ACC112 (cell line): ENCODE results near the gene CDRT4.
"Not testable (repeated sequence)": the region's sequence is repeated elsewhere in the genome, so short reads cannot be mapped to it uniquely, and the experiment has no call there.

Source experiments
- H2AFZ ChIP-seq: fragments of 200-600 bp; sonication (generic); one replicate; pipeline ENCODE4 v1.6.0; 2017; ENCODE audit warnings: antibody characterized with exemption, low read length; ENCODE audit not compliant: unreplicated experiment
- H3K27ac ChIP-seq: fragments of 200-600 bp; sonication (generic); 2 replicates; pipeline ENCODE4 v1.5.1; 2014; ENCODE audit warnings: low read depth, mild to moderate bottlenecking, antibody characterized with exemption, low read length, moderate library complexity
- H3K27me3 ChIP-seq: fragments of 200-600 bp; sonication (generic); 2 replicates; pipeline ENCODE4 v1.6.1; 2014; ENCODE audit warnings: mild to moderate bottlenecking, antibody characterized with exemption, low read length, moderate library complexity, mixed read lengths; ENCODE audit not compliant: insufficient read depth
- H3K36me3 ChIP-seq: fragments of 200-600 bp; sonication (generic); 2 replicates; pipeline ENCODE4 v1.6.1; 2016; ENCODE audit warnings: mild to moderate bottlenecking, antibody characterized with exemption, low read length, moderate library complexity, mixed read lengths; ENCODE audit not compliant: insufficient read depth
- H3K4me1 ChIP-seq: fragments of 200-600 bp; sonication (generic); one replicate; pipeline ENCODE4 v1.6.1; 2016; ENCODE audit warnings: low read length, mixed read lengths; ENCODE audit not compliant: insufficient read depth, unreplicated experiment, control insufficient read depth
- H3K4me3 ChIP-seq: fragments of 200-600 bp; sonication (generic); 2 replicates; pipeline ENCODE4 v1.5.1; 2014; ENCODE audit warnings: mild to moderate bottlenecking, low read depth, low read length
- H3K79me2 ChIP-seq: fragments of 200-600 bp; sonication (generic); one replicate; pipeline ENCODE4 v1.6.0; 2016; ENCODE audit warnings: low read length; ENCODE audit not compliant: control insufficient read depth, unreplicated experiment, insufficient read depth

The CDRT4 gene

GRCh38 chr17:15507896-15508295 is 40.5 kb upstream of the CDRT4 start:
- H3K27ac ChIP-seq, result no peak overlapping the region
- H3K27me3 ChIP-seq, result no peaks in the 10 kb centered on the region
- H3K36me3 ChIP-seq, result peaks cover 14% of the 10 kb centered on the region
- no peaks in the 10 kb centered on the region for H3K79me2 ChIP-seq
- H3K4me1 ChIP-seq, result peaks cover 19% of the 10 kb centered on the region
- no peak overlapping the region for H3K4me3 ChIP-seq
- H2AFZ ChIP-seq, result no peak overlapping the region

GRCh38 chr17:15507001-15507400 is 39.6 kb upstream of the CDRT4 start:
- no peak overlapping the region for H2AFZ ChIP-seq
- peaks cover 10% of the 10 kb centered on the region for H3K36me3 ChIP-seq
- no peak overlapping the region for H3K27ac ChIP-seq
- no peak overlapping the region for H3K4me3 ChIP-seq
- H3K4me1 ChIP-seq, result peaks cover 16% of the 10 kb centered on the region
- H3K27me3 ChIP-seq, result no peaks in the 10 kb centered on the region
- H3K79me2 ChIP-seq, result no peaks in the 10 kb centered on the region

GRCh38 chr17:15505708-15506107 is 38.3 kb upstream of the CDRT4 start:
- not testable (repeated sequence) for H3K27me3 ChIP-seq, H3K4me3 ChIP-seq, H2AFZ ChIP-seq, H3K36me3 ChIP-seq, H3K27ac ChIP-seq, H3K4me1 ChIP-seq, H3K79me2 ChIP-seq

- Histone ChIP-seq H2AFZ (no peak overlapping the region), H3K4me3 (no peak overlapping the region), H3K27me3 (no peaks in the 10 kb centered on the region), H3K36me3 (peaks cover 3% of the 10 kb centered on the region; the same call in 1 of the 2 replicates), H3K27ac (no peak overlapping the region), H3K4me1 (no peaks in the 10 kb centered on the region), H3K79me2 (no peaks in the 10 kb centered on the region)
Observed at GRCh38 chr17:15503731-15504130, 36.3 kb upstream of the CDRT4 start.

GRCh38 chr17:15502369-15503112 is 35.1 kb upstream of the CDRT4 start:
- Histone ChIP-seq H2AFZ (peak overlapping the region; percentile 57), H3K27me3 (no peaks in the 10 kb centered on the region), H3K4me3 (peak overlapping the region; percentile 67), H3K4me1 (no peaks in the 10 kb centered on the region), H3K79me2 (no peaks in the 10 kb centered on the region), H3K27ac (no peak overlapping the region), H3K36me3 (peaks cover 3% of the 10 kb centered on the region; the same call in 1 of the 2 replicates)

GRCh38 chr17:15501793-15502192 is 34.4 kb upstream of the CDRT4 start:
- Histone ChIP-seq H3K36me3 (peaks cover 6% of the 10 kb centered on the region; the same call in 1 of the 2 replicates), H3K27me3 (no peaks in the 10 kb centered on the region), H3K4me3 (no peak overlapping the region), H3K4me1 (no peaks in the 10 kb centered on the region), H3K27ac (no peak overlapping the region), H2AFZ (no peak overlapping the region), H3K79me2 (no peaks in the 10 kb centered on the region)

GRCh38 chr17:15501282-15501681 is 33.9 kb upstream of the CDRT4 start:
- H3K27ac ChIP-seq, result no peak overlapping the region
- H3K79me2 ChIP-seq, result no peaks in the 10 kb centered on the region
- H2AFZ ChIP-seq, result no peak overlapping the region
- peaks cover 8% of the 10 kb centered on the region; the same call in 1 of the 2 replicates for H3K36me3 ChIP-seq
- H3K4me1 ChIP-seq, result no peaks in the 10 kb centered on the region
- no peak overlapping the region for H3K4me3 ChIP-seq
- no peaks in the 10 kb centered on the region for H3K27me3 ChIP-seq

DNA sequence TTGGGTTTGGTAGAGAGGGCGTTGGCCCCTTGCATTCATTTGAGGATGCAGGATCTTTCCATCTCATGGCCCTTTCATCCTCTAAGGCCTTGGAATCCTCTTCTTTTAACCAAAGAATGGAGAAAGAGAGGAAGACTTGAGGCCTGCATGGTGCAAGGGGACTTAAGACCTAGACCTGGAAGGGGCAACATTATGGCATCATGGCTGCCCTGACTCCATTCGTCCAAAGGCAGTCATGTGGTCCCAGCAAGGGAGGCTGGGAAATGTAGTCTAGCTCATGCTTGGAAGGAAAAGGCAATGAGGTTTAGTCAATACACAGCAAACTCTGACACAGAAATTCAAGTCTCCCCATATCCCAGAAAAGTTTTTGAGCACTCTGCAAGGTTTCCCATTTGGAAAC is 30.7 kb upstream of the CDRT4 start:
- Histone ChIP-seq H3K27ac (no peak overlapping the region), H3K27me3 (no peaks in the 10 kb centered on the region), H2AFZ (no peak overlapping the region), H3K79me2 (no peaks in the 10 kb centered on the region), H3K4me1 (no peaks in the 10 kb centered on the region), H3K4me3 (no peak overlapping the region), H3K36me3 (peaks cover 8% of the 10 kb centered on the region; the same call in 1 of the 2 replicates)

- no peaks in the 10 kb centered on the region for H3K4me1 ChIP-seq
- no peak overlapping the region for H3K27ac ChIP-seq
- no peaks in the 10 kb centered on the region for H3K27me3 ChIP-seq
- H3K36me3 ChIP-seq, result peaks cover 8% of the 10 kb centered on the region; the same call in 1 of the 2 replicates
- no peak overlapping the region for H2AFZ ChIP-seq
- no peak overlapping the region for H3K4me3 ChIP-seq
- H3K79me2 ChIP-seq, result no peaks in the 10 kb centered on the region
Observed at GRCh38 chr17:15496735-15497670, 29.6 kb upstream of the CDRT4 start.

GRCh38 chr17:15494821-15495220 is 27.4 kb upstream of the CDRT4 start:
- Histone ChIP-seq H3K4me3 (no peak overlapping the region), H2AFZ (no peak overlapping the region), H3K4me1 (peaks cover 15% of the 10 kb centered on the region)

More at GRCh38 chr17:15494821-15495220, 27.4 kb upstream of the CDRT4 start:
- H3K79me2 ChIP-seq, result no peaks in the 10 kb centered on the region
- no peaks in the 10 kb centered on the region for H3K27me3 ChIP-seq
- no peak overlapping the region for H3K27ac ChIP-seq
- peaks cover 8% of the 10 kb centered on the region; the same call in 1 of the 2 replicates for H3K36me3 ChIP-seq
